AG04450 (cell line): Measurements from ENCODE around the gene ADAM15. TPM values are rescaled to one million over a fixed set of nuclear protein-coding genes. Genes with fewer than 3 reads are reported as not detected.

Experiments used
- CTCF ChIA-PET: fragments of 300-600, 350-600 bp; formaldehyde crosslinking; extraction: SDS; loops from one replicate; lab custom pipeline; 2022; ENCODE audit warnings: antibody characterized with exemption, inconsistent platforms; lab: Charles Lee
- POLR2A ChIA-PET: fragments of 350-600 bp; formaldehyde crosslinking; extraction: SDS; loops from one replicate; lab custom pipeline; 2021; ENCODE audit warnings: antibody characterized with exemption, inconsistent platforms; lab: Yijun Ruan, JAX
- DNase-seq: peaks from one replicate; pipeline ENCODE4 v3.0.0-alpha.2; 2011; ENCODE audit warnings: low read depth, low spot score
- H3K27ac ChIP-seq: one replicate; pipeline ENCODE4 v1.5.1; 2012; ENCODE audit warnings: low read depth, low read length, control low read depth
- H3K27me3 ChIP-seq: one replicate; pipeline ENCODE4 v1.6.0; 2012; ENCODE audit warnings: low read length; ENCODE audit not compliant: control insufficient read depth, insufficient read depth
- H3K4me3 ChIP-seq: 2 replicates; pipeline ENCODE4 v1.5.1; 2011; ENCODE audit warnings: mild to moderate bottlenecking, low read depth, low read length, control low read depth
- H3K9me3 ChIP-seq: 2 replicates; pipeline ENCODE4 v1.5.1; 2012; ENCODE audit warnings: low read length; ENCODE audit not compliant: control insufficient read depth, insufficient read depth
- CTCF ChIP-seq: IDR thresholded peaks from 2 replicates; pipeline ENCODE4 v1.5.1; 2011; ENCODE audit warnings: low read depth, low read length, control low read depth, inconsistent platforms
- polyA plus RNA-seq: library from polyadenylated mRNA; depleted of rRNA; stranded (reverse); fragments of >200 nt; gene quantifications from 2 replicates; pipeline ENCODE4 v1.2.3, GENCODE V29; 2011; rRNA removed

Gene ADAM15
- polyA plus RNA-seq, 1 experiment: 25.9 TPM

GRCh38 chr1:155107309-155108264 lies 56.5 kb downstream of the ADAM15 start:
- no peak for TF ChIP-seq CTCF
- H3K4me3 ChIP-seq: no peak overlapping the region
- CTCF ChIA-PET: interaction anchor here (0.5 to 3.4 kb wide), 4 partner anchors 16 to 60 kb away, joined by 7 to 8 read pairs (median 8); no protein-coding TSS in a partner anchor
- no peak overlapping the region for H3K27ac ChIP-seq
- POLR2A ChIA-PET: no interaction called here
- DNase-seq: no peak
- peaks cover 35% of the 10 kb centered on the region for H3K27me3 ChIP-seq
- no peaks in the 10 kb centered on the region for H3K9me3 ChIP-seq

DNA sequence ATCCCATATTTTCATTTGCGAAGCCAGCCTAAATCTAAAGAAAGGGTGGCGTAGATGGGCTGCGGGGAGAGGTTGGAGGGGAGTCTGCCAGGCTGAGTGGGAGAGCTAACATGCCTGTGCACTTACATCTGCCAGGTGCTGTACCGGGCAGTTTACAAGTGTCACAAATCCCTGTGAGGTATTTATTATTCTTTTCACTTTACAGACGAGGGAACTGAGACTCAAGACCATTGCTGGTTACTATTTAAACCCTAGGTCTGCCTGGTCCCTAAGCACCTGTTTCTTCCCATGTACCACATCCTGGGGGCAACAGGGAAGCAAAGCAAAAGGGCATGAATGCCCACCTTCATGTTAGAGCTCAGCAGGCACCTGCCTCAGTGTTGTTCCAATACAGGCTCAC lies 57.2 kb downstream of the ADAM15 start:
- no peak for TF ChIP-seq CTCF
- ChIA-PET POLR2A (no interaction called here), CTCF (interaction anchor here (1.8 to 3.4 kb wide), 2 partner anchors 17 to 60 kb away, joined by 7 read pairs; no protein-coding TSS in a partner anchor)
- no peak for DNase-seq
- Histone ChIP-seq H3K4me3 (no peak overlapping the region), H3K9me3 (no peaks in the 10 kb centered on the region), H3K27ac (no peak overlapping the region), H3K27me3 (peaks cover 35% of the 10 kb centered on the region)

- no peaks in the 10 kb centered on the region for H3K9me3 ChIP-seq
- H3K27ac ChIP-seq: no peak overlapping the region
- ChIA-PET CTCF (no interaction called here), POLR2A (no interaction called here)
- peaks cover 35% of the 10 kb centered on the region for H3K27me3 ChIP-seq
- no peak for TF ChIP-seq CTCF
- no peak for DNase-seq
- no peak overlapping the region for H3K4me3 ChIP-seq
Measured at GRCh38 chr1:155110381-155110780, 59.3 kb downstream of the ADAM15 start.

DNA sequence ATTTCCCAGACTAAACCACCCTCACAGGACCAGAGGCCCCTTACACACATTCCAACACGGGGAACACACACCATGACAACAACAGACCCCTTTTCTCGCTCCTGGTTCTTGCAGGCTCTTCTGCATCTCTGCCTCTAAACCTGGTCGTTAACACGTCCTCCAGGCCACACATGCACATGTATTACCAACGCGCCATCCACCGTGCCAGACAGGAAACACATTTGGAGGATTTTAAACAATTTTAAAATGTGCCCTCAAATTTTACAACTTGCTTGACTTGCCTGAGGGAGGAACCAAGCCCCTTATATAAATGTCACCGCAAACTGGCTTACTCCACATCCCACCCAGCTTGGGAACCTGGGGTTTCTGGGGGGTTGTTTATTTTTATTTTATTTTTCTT lies 59.7 kb downstream of the ADAM15 start:
- Histone ChIP-seq H3K9me3 (no peaks in the 10 kb centered on the region), H3K4me3 (no peak overlapping the region), H3K27me3 (peaks cover 30% of the 10 kb centered on the region), H3K27ac (no peak overlapping the region)
- CTCF ChIA-PET: no interaction called here
- no peak for TF ChIP-seq CTCF
- DNase-seq: no peak
- POLR2A ChIA-PET: no interaction called here

Other genes with a start within 250 kb of the ADAM15 start
- 0.02 and 0.09 TPM in 2 replicates for gene KCNN3, start 181.0 kb upstream of the ADAM15 start, polyA plus RNA-seq
- gene PMVK, start 114.6 kb upstream of the ADAM15 start, polyA plus RNA-seq: 21.0 and 24.7 TPM in 2 replicates
- 72.2 and 87.1 TPM in 2 replicates for gene PBXIP1, start 95.2 kb upstream of the ADAM15 start, polyA plus RNA-seq
- gene PYGO2, start 89.5 kb upstream of the ADAM15 start, polyA plus RNA-seq: 18.1 and 19.3 TPM in 2 replicates
- 371 and 409 TPM in 2 replicates for gene SHC1, start 80.6 kb upstream of the ADAM15 start, polyA plus RNA-seq
- 66.4 and 81.3 TPM in 2 replicates for gene CKS1B, start 76.6 kb upstream of the ADAM15 start, polyA plus RNA-seq
- 21.1 and 30.2 TPM in 2 replicates for gene FLAD1, start 68.0 kb upstream of the ADAM15 start, polyA plus RNA-seq
- 0.21 TPM in 1 of 2 replicates, not detected in the other for gene LENEP, start 57.7 kb upstream of the ADAM15 start, polyA plus RNA-seq
- gene ZBTB7B, start 48.5 kb upstream of the ADAM15 start, polyA plus RNA-seq: 8.7 and 12.7 TPM in 2 replicates
- 0.07 and 0.19 TPM in 2 replicates for gene DCST2, start 17.5 kb upstream of the ADAM15 start, polyA plus RNA-seq
- not detected in 2 replicates for gene DCST1, start 17.5 kb upstream of the ADAM15 start, polyA plus RNA-seq
- gene EFNA4, start 12.4 kb downstream of the ADAM15 start, polyA plus RNA-seq: 10.1 and 12.9 TPM in 2 replicates
- gene EFNA3, start 27.5 kb downstream of the ADAM15 start, polyA plus RNA-seq: 0.51 and 0.56 TPM in 2 replicates
- 1.1 and 1.4 TPM in 2 replicates for gene EFNA1, start 76.6 kb downstream of the ADAM15 start, polyA plus RNA-seq
- gene SLC50A1, start 84.5 kb downstream of the ADAM15 start, polyA plus RNA-seq: 29.5 and 31.4 TPM in 2 replicates
- gene DPM3, start 89.2 kb downstream of the ADAM15 start, polyA plus RNA-seq: 16.8 and 35.6 TPM in 2 replicates
- 102 and 131 TPM in 2 replicates for gene KRTCAP2, start 122.0 kb downstream of the ADAM15 start, polyA plus RNA-seq
- 2.9 and 3.8 TPM in 2 replicates for gene TRIM46, start 122.5 kb downstream of the ADAM15 start, polyA plus RNA-seq
- 32.5 and 34.6 TPM in 2 replicates for gene THBS3, start 156.6 kb downstream of the ADAM15 start, polyA plus RNA-seq
- 44.6 and 62.3 TPM in 2 replicates for gene MTX1, start 157.4 kb downstream of the ADAM15 start, polyA plus RNA-seq
- 10.2 and 12.3 TPM in 2 replicates for gene ENTREP3, start 204.2 kb downstream of the ADAM15 start, polyA plus RNA-seq
- gene SCAMP3, start 211.0 kb downstream of the ADAM15 start, polyA plus RNA-seq: 104 and 115 TPM in 2 replicates
- 40.5 and 42.6 TPM in 2 replicates for gene CLK2, start 222.2 kb downstream of the ADAM15 start, polyA plus RNA-seq
- gene HCN3, start 226.1 kb downstream of the ADAM15 start, polyA plus RNA-seq: 1.5 and 1.7 TPM in 2 replicates